Neuron (in vitro differentiated cells): Measurements from ENCODE around the gene ALKBH5.

Source experiments
- H2AFZ ChIP-seq: one replicate; pipeline ENCODE4 v1.6.1; 2013; ENCODE audit warnings: low read depth, mild to moderate bottlenecking, inconsistent platforms, low read length, moderate library complexity
- H3K27me3 ChIP-seq: one replicate; pipeline ENCODE4 v1.6.1; 2013; ENCODE audit warnings: low read length; ENCODE audit not compliant: insufficient read depth
- H3K36me3 ChIP-seq: one replicate; pipeline ENCODE4 v1.6.1; 2013; ENCODE audit warnings: low read length; ENCODE audit not compliant: insufficient read depth
- H3K4me1 ChIP-seq: one replicate; pipeline ENCODE4 v1.6.1; 2013; ENCODE audit warnings: low read length; ENCODE audit not compliant: insufficient read depth
- H3K4me3 ChIP-seq: 2 replicates; pipeline ENCODE4 v1.5.1; 2013; ENCODE audit warnings: mild to moderate bottlenecking, low read length, moderate library complexity
- H3K9me3 ChIP-seq: one replicate; pipeline ENCODE4 v1.6.1; 2013; ENCODE audit warnings: low read length

The ALKBH5 gene

DNA sequence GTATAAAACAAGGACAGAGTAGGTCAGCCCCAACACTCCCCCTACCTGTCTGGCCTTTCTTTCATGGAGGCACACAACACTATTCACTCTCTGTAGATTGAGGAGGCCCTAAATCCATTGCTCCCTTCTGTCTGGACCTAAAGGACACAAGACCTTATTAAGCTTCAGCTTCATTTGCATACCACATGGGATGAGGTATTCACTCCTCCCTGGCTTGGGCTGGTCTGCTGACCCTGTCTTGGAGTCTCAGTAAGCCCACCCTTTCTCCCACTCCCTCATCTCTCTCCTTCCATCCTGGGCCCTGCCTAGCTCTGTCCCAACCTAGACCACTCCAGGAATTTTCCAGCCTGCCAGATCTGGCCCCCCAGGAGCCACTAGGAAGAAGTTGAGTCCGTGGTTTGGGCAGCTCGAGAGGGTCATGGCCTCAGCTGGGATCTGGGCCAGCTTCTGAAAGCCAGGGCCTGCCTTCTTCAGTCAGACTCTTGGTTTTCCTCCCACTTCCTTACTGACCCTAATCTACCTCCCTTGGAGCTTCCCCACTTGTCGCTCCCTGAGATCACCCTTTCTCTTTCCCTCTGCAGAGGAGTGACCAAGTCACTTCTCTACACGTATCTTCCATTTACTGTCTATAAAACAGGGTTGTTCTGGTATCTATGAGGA, 35.3 kb downstream of the ALKBH5 start:
- Histone ChIP-seq H3K36me3 (no peaks in the 10 kb centered on the region), H3K27me3 (no peaks in the 10 kb centered on the region), H3K4me1 (peaks cover 4% of the 10 kb centered on the region), H3K4me3 (no peak overlapping the region), H2AFZ (no peak overlapping the region), H3K9me3 (no peaks in the 10 kb centered on the region)

DNA sequence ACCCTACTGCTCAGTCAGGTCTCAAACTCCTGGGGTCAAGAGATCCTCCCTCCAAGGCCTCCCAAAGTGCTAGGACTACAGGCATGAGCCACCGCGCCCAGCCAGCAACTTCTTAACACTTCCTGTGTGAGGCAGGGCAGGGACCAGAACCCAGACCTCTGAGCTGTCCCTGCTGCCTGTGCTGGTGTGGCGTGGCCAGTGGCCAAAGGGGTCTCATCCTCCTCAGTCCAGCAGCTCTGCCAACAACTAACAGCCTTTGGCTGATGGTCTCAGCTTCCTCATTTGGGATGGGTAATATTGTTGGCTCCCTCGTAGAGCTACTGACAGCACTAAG, 40.4 kb downstream of the ALKBH5 start:
- Histone ChIP-seq H3K27me3 (no peaks in the 10 kb centered on the region), H3K4me1 (peaks cover 31% of the 10 kb centered on the region), H2AFZ (peak overlapping the region; percentile 30), H3K4me3 (peak overlapping the region; percentile 64), H3K36me3 (no peaks in the 10 kb centered on the region), H3K9me3 (no peaks in the 10 kb centered on the region)

DNA sequence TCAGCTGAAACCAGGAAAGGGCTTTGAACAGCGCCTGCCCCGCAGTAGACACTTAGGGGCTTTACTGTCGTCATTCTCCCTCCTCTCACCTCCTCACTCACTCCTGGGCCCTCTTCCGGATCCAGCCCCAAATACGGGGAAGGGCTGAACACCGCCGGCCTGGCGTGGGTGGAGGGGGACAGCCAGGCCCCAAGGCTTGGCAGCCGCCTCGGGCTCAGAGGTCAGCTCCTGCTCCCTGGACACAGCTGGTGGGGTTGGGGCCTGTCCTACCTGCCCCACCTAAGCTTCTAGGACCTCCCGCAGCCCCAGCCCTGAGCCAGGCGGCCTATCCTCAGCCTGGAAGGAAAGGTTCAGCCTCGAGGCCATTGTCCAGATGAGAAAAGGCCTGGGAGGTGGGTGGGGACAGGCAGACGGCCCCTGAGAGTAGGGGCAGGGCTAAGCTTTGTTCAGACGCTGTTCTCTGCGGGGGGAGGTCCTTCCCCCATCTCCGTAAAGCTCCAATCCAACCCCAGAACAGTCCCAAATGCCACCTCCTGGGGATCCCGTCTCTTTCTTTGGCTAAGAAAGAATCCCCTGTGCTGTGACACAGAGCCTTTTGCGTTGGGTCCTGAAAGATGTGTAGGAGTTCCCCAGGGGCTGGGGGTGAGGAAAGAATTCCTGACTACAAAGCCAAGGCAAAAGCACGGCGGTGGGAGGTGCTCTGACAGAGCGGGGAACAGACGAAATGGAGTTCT, 40.9 kb downstream of the ALKBH5 start:
- Histone ChIP-seq H3K9me3 (no peaks in the 10 kb centered on the region), H3K27me3 (no peaks in the 10 kb centered on the region), H3K36me3 (no peaks in the 10 kb centered on the region), H2AFZ (peak overlapping the region; percentile 30), H3K4me1 (peaks cover 37% of the 10 kb centered on the region), H3K4me3 (peak overlapping the region; percentile 64)

DNA sequence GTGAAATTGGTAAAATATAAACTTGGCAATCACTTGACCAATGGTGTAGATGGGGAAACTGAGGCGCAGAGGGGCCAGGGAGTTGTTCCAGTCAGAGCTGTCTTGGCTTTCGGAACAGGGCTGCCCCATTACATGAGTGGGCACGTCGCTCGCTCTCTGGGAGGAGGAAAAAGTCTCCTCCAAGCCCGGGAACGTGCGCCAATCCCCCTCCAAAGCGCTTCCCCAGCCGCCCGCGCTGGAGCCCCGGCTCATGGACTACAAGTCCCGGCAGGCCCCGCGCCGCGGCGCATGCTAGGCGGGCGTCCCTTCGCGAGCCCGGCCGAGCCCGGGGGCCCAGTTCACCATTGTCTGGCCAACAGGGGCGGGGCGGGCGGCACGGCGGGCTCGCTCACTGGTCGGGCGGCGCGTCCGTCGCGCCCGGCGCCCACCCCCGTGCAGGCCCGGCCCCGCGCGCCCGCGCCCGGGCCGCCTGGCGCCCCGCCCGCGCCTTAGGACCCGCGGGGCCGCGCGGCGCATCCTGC, 41.6 kb downstream of the ALKBH5 start, which contains the start of gene LLGL1:
Gene LLGL1 (plus strand): TSS at position 515 of the 521 bp plus-strand sequence. CDS start 48 bp downstream, outside the sequence.
- peak within 1 kb of the TSS; percentile 86 for H3K4me3 ChIP-seq
- H2AFZ ChIP-seq, result peak within 1 kb of the TSS; percentile 30
- H3K4me1 ChIP-seq, result peaks cover 43% of the 10 kb centered on the region
- no peaks in the 10 kb centered on the region for H3K27me3 ChIP-seq
- no peaks in the 10 kb centered on the region for H3K36me3 ChIP-seq
- H3K9me3 ChIP-seq, result no peaks in the 10 kb centered on the region

DNA sequence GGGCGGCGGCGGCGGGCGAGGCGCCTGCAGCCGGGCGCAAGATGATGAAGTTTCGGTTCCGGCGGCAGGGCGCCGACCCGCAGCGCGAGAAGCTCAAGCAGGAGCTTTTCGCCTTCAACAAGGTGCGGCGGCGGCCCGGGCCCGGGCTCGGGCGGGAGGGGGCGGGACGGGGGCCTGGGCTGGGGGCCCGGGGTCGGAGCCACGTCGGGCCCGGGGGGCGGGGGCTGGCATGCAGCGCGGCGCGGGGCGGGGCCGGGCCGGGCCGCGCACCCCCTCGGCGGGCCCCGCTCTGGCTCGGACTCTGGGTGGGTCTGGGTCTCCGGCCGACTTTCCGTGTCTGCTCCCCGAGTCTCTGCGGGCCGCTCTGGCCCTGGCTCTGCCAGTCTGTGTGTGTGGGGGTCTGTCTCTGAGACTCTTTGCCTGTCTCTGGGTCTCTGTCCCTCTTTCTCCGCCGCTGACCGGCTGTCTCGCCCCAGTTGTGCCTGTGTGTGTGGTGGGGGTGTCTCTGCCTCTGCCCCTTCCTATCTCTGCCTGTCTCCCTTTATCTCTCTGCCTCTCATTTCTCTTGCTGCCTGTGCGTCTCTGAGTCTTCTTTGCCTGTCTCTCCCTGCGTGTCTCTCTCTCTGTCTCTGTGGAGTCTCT, 42.1 kb downstream of the ALKBH5 start:
- H3K36me3 ChIP-seq, result no peaks in the 10 kb centered on the region
- peaks cover 49% of the 10 kb centered on the region for H3K4me1 ChIP-seq

DNA sequence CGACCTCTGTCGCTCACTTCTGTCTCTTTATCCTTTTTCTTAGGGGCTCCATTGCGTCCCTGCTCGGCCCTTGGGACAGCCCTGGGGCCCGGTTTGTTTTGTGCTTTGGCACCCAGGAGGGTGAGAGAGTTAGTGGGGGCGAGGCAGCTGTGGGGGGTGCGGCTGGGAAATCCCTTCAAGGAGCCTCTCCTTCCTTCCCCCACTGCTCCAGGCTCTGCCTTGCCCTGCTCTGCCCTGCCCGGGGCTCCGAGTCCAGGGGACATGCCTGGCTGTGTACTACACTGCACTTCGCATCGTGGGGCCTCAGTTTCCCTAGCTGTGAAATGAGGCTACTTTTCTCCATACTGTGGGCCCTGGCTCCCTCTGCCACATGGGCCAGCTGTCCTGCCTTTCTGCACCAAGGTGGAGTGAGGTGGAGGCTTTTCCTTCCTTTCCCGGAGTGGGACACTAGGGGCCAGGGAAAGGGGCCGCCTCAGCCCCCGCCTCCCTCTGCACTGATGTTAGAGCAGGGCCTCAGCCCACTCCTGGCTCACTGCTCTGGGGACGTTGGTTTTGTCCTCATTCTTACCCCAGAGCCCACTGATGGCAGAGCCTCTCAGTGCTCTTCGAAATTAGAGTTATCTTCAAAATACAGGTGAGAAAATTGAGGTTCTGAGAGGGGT, 42.8 kb downstream of the ALKBH5 start:
- H3K4me1 ChIP-seq, result peaks cover 55% of the 10 kb centered on the region
- no peaks in the 10 kb centered on the region for H3K27me3 ChIP-seq
- H2AFZ ChIP-seq, result no peak overlapping the region
- H3K9me3 ChIP-seq, result no peaks in the 10 kb centered on the region
- H3K4me3 ChIP-seq, result peak overlapping the region; percentile 86
- H3K36me3 ChIP-seq, result no peaks in the 10 kb centered on the region

More for the DNA sequence above, 42.1 kb downstream of the ALKBH5 start:
- Histone ChIP-seq H3K9me3 (no peaks in the 10 kb centered on the region), H3K4me3 (peak overlapping the region; percentile 86), H3K27me3 (no peaks in the 10 kb centered on the region), H2AFZ (no peak overlapping the region)

DNA sequence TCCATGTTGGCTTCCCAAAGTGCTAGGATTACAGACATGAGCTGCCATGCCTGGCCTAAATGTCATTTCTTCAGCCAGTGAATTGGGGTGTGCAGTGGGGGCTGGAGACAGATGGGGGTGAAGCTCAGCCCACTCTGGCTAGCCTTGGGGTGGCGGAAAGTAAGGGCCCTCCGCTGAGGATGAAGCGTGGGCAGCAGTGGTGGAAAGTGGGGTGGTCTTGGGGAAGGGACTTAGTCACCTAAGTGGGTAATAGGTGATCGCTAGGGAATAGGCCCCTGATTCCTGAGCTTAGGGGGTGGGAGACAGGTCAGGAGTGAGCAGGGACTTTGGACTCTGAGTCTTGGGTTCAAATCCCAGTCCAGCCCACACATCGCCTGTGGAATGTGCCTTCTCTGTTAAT, 44.0 kb downstream of the ALKBH5 start:
- no peaks in the 10 kb centered on the region for H3K9me3 ChIP-seq
- H2AFZ ChIP-seq, result no peak overlapping the region
- peaks cover 4% of the 10 kb centered on the region for H3K36me3 ChIP-seq
- H3K4me3 ChIP-seq, result no peak overlapping the region
- H3K27me3 ChIP-seq, result no peaks in the 10 kb centered on the region
- peaks cover 63% of the 10 kb centered on the region for H3K4me1 ChIP-seq

DNA sequence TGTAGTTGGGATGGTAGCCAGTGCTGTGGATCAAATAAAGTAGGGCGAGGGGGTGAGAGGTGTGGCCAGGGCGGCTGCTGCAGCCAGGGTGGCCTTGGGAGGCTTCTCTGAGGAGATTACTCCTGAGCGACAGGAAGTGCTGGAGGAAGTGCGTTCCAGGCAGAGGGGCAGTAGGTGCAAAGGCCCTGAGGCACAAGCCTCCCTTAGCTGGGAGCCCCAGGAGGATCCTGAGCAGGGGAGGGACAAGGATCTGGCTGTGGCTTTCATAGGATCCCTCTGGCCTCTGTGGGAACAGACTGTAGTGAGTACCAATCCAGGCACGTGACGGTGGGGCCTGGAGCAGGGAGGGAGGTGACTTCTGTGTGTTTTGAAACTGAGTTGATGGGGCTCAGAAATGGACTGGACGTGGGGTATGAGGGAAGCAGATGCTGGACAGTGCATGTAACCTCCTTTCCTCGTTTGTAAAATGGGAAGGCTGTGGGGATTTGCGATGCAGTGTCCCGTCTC, 44.6 kb downstream of the ALKBH5 start:
- no peak overlapping the region for H3K4me3 ChIP-seq
- H3K4me1 ChIP-seq, result peaks cover 63% of the 10 kb centered on the region
- peaks cover 9% of the 10 kb centered on the region for H3K36me3 ChIP-seq
- H2AFZ ChIP-seq, result no peak overlapping the region
- H3K9me3 ChIP-seq, result no peaks in the 10 kb centered on the region
- no peaks in the 10 kb centered on the region for H3K27me3 ChIP-seq

DNA sequence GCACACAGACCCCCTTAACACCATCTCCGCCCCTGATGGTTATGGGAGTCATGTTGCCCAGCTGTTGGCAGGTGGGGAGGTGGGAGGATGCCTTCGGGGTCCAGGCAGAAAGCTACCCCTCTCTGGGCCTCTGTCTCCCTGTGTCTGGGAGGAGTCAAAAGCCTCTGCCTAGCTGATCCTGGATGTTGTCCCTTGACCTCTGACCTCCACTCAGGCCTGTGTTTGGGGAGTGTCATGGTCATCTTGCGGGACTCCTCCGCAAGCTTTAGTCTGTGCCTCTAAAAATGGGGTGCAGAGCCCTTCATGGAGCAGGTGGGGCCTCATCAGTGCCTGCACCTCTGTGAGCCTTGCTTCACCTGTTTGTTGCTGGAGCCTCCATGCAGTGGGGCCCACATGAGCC, 45.6 kb downstream of the ALKBH5 start:
- H3K36me3 ChIP-seq, result peaks cover 18% of the 10 kb centered on the region
- H3K9me3 ChIP-seq, result no peaks in the 10 kb centered on the region
- no peak overlapping the region for H2AFZ ChIP-seq
- H3K4me1 ChIP-seq, result peaks cover 59% of the 10 kb centered on the region
- H3K27me3 ChIP-seq, result no peaks in the 10 kb centered on the region
- no peak overlapping the region for H3K4me3 ChIP-seq

DNA sequence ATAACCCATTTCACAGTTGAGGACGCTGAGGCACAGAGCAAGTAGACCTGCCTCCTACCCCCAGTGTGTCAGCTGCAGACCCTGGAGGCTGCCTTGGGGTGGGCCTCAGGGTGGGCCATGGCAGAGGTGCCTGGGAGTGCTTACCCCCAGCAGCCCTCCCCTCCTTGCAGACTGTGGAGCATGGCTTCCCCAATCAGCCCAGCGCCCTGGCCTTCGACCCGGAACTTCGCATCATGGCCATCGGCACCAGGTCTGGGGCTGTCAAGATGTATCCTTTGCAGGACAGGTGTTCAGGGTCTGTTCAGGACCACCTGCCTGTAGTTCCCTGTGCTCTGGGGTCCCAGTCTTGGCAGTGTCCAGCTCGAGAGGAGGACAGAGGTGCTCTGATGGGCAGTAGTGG, 46.1 kb downstream of the ALKBH5 start:
- no peaks in the 10 kb centered on the region for H3K9me3 ChIP-seq
- no peak overlapping the region for H3K4me3 ChIP-seq
- no peak overlapping the region for H2AFZ ChIP-seq
- peaks cover 23% of the 10 kb centered on the region for H3K36me3 ChIP-seq
- H3K4me1 ChIP-seq, result peaks cover 58% of the 10 kb centered on the region
- H3K27me3 ChIP-seq, result no peaks in the 10 kb centered on the region

DNA sequence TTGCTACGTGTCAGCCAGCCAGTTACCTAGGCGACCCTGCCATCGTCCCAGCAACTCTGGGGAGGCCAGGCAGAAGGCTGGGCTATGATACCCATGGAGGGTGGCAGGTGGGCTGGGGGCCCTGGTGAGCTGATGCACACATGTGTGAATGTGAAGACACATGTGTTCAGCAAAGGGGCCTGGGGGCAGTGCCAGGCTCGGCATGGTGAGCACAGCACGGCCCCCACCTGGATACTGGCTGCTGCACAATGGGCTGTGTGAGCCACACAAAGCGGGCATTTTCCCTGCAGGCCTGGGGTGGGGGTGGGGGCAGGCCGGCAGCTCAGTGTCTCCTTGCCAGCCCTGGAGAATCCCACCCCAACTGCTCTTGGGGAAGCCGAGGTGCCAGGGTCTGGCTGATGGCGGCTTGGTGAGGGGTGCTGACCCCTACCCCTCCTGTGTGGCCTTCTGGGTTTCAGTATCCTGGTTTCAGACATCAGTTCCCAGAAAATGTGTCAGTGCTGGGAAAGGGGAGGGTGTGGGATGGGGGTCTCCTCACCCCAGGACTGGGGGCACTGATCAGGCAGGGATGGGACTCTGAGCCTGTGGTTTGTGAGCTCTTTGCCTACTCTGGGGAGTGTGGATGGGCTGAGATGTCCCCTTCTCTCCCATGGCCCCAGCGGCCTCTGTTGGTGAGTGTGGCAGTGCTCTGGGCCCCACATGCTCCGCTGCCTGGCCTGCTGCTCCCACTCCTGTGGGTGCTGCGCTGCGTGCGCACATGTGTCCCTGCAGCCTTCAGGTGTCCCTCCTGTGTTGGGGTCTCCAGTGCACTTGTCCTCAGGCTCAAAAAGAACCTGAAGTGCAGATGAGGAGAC, 46.9 kb downstream of the ALKBH5 start:
- Histone ChIP-seq H3K4me3 (no peak overlapping the region), H3K4me1 (peaks cover 54% of the 10 kb centered on the region), H3K36me3 (peaks cover 31% of the 10 kb centered on the region), H3K9me3 (no peaks in the 10 kb centered on the region), H3K27me3 (no peaks in the 10 kb centered on the region), H2AFZ (no peak overlapping the region)

DNA sequence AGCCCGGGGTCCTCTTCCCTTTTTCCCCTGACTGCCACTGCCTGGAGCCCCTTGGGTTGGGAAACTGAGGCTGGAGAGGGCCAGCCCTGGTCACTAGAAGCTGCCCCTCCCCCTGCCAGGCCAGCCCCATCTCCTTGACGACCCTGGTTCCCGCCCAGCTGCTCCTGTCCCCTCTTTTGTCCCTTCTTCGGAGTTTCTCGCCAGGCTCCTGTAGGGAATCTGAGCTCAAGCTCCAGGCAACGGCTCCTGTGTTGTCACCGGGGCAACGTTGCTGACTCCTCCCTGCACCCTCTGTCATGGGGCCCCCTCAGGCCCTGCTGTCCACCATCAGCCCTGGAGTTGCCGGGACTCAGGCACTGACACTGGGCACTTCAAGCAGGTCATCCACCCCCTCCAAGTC, 47.5 kb downstream of the ALKBH5 start:
- no peak overlapping the region for H3K4me3 ChIP-seq
- H3K27me3 ChIP-seq, result no peaks in the 10 kb centered on the region
- peaks cover 54% of the 10 kb centered on the region for H3K4me1 ChIP-seq
- H3K9me3 ChIP-seq, result no peaks in the 10 kb centered on the region
- peaks cover 37% of the 10 kb centered on the region for H3K36me3 ChIP-seq
- H2AFZ ChIP-seq, result no peak overlapping the region
